Spleen (tissue), 11 donors: ENCODE results near the gene BACH2. TPM values are rescaled to one million over a fixed set of nuclear protein-coding genes. Genes with fewer than 3 reads are reported as not detected.
A peak's percentile ranks its signal among the peaks of the same experiment; 100 is the strongest.

ENCODE experiments used
- DNase-seq: peaks from one replicate; pipeline ENCODE4 v3.0.0-alpha.2; 2020
- H3K27ac ChIP-seq, 8 donors: fragments of 200-600 bp; sonication (generic) in 7 of 8; 1 replicate in 4 of 8; 2 replicates in 4 of 8; pipeline versions ENCODE4 v1.5.0 to v1.8.0; 2016 to 2021; ENCODE audit warnings: inconsistent platforms in 4 of 8, mild to moderate bottlenecking in 4 of 8, moderate library complexity in 1 of 8
- H3K27me3 ChIP-seq, 7 donors: fragments of 200-600 bp; sonication (generic) in 6 of 7; replicated peaks in 1 of 7; 1 replicate in 4 of 7; 2 replicates in 3 of 7; pipeline versions ENCODE4 v1.5.0 to v1.8.0; 2016 to 2021; ENCODE audit warnings: inconsistent platforms in 3 of 7, mild to moderate bottlenecking in 1 of 7
- H3K36me3 ChIP-seq, 6 donors: fragments of 200-600 bp; sonication (generic) in 5 of 6; 1 replicate in 4 of 6; 2 replicates in 2 of 6; pipeline versions ENCODE4 v1.5.0 to v1.8.0; 2016 to 2021; ENCODE audit warnings: inconsistent platforms in 2 of 6
- H3K4me1 ChIP-seq, 6 donors: fragments of 200-600 bp; sonication (generic) in 5 of 6; 1 replicate in 3 of 6; 2 replicates in 3 of 6; pipeline versions ENCODE4 v1.5.0 to v1.8.0; 2016 to 2021; ENCODE audit warnings: inconsistent platforms in 3 of 6
- H3K4me3 ChIP-seq, 8 donors: fragments of 200-600 bp; sonication (generic) in 7 of 8; 1 replicate in 4 of 8; 2 replicates in 4 of 8; pipeline versions ENCODE4 v1.5.0 to v1.8.0; 2016 to 2021; ENCODE audit warnings: inconsistent platforms in 4 of 8, mild to moderate bottlenecking in 4 of 8, moderate library complexity in 2 of 8
- H3K9me3 ChIP-seq, 8 donors: fragments of 200-600 bp; sonication (generic) in 7 of 8; 1 replicate in 4 of 8; 2 replicates in 4 of 8; pipeline versions ENCODE4 v1.5.0 to v1.8.0; 2016 to 2021; ENCODE audit warnings: inconsistent platforms in 4 of 8
- CTCF ChIP-seq, 11 experiments: fragments of 200-600 bp in 7 of 11; fragments of 450-650 bp in 4 of 11; sonication (generic) in 4 of 11; IDR thresholded peaks in 8 of 11; conservative IDR thresholded peaks in 3 of 11; 1 replicate in 7 of 11; 2 replicates in 4 of 11; pipeline versions ENCODE4 v1.4.0 to v1.8.0; 2016 to 2021; ENCODE audit warnings: antibody characterized with exemption in 11 of 11, inconsistent platforms in 4 of 11, mild to moderate bottlenecking in 1 of 11
- POLR2A ChIP-seq, 3 donors: fragments of 450-650 bp; IDR thresholded peaks; one replicate each; pipeline ENCODE4 v1.5.1; 2017; ENCODE audit warnings: antibody characterized with exemption in 3 of 3, mild to moderate bottlenecking in 1 of 3
- POLR2AphosphoS5 ChIP-seq, 3 donors: sonication (generic); formaldehyde crosslinking; IDR thresholded peaks; one replicate each; pipeline ENCODE4 v1.5.1; 2017; ENCODE audit warnings: antibody characterized with exemption in 3 of 3
- WGBS, 5 donors: extraction: QIAGEN DNeasy Blood & Tissue Kit in 3 of 5; methylation state at CpG; one replicate each; pipeline versions ENCODE4 v1.1.5 to v1.1.7; 2013 to 2018; 5-methylcytosine and 5-hydroxymethylcytosine counted together
- intact Hi-C: fragments of 100-400 bp; cut with DNase I; formaldehyde crosslinking; loops from one replicate; pipeline ENCODE4 v1.15.0; 2023; ENCODE audit warnings: low total_unique reads
- polyA plus RNA-seq, 3 donors: library from polyadenylated mRNA; stranded (reverse); fragments of 200-250 nt; gene quantifications; one replicate each; pipeline ENCODE4 v1.2.1, GENCODE V29; 2013
- total RNA-seq, 7 donors: library from RNA; depleted of rRNA in 3 of 7; stranded (reverse); fragments of >200 nt in 3 of 7; fragmentation: NEBNext Ultra II Directional in 4 of 7; extraction: Animal tissue kit (Norgen Biotek cat#: 25700) in 4 of 7; gene quantifications; one replicate each; pipeline versions ENCODE4 v1.1.0 to v1.2.1, GENCODE V29; 2016 to 2021
- donor health status: healthy with polysubstance abuse.
- donor health status: DM: no; HTN: no; CAD: no; lungs with moderate emphysema.
- donor health status: DM: no; HTN: no; CAD: no.
- donor health status: Bipolar disorder and iron deficiency.
- donor health status: healthy.
- donor health status: DM: no; HTN: no; CAD: no.
- donor health status: DM: yes; HTN: yes; CAD: no.

The BACH2 gene
- total and polyA plus RNA-seq, 10 donors: 3.0 to 53.8 (median 32.3) TPM

- Histone ChIP-seq H3K4me1 (peaks cover 0 to 15% (median 2%) of the 10 kb centered on the region in 6 donors), H3K36me3 (no peaks in the 10 kb centered on the region), H3K27me3 (no peaks in the 10 kb centered on the region), H3K9me3 (no peaks in the 10 kb centered on the region), H3K4me3 (no peak overlapping the region), H3K27ac (peak overlapping the region in 1 of 8 donors; percentile 31)
- intact Hi-C loops: no loop called here
- no peak for TF ChIP-seq POLR2A (IDR thresholded peaks at IDR 0.05)
- no peak for TF ChIP-seq POLR2AphosphoS5 (IDR thresholded peaks at IDR 0.05)
- no peak for TF ChIP-seq CTCF (IDR thresholded peaks at IDR 0.05 in 8 of 11, conservative IDR thresholded peaks at IDR 0.05 in 3 of 11)
- DNase-seq: no peak
- 36 to 61% (median 47%) methylated on average over 3 of the region's 3 CpGs for WGBS, 5 donors
Observed at GRCh38 chr6:90044833-90045381, 251.7 kb downstream of the BACH2 start.

- H3K9me3 ChIP-seq: no peaks in the 10 kb centered on the region
- 59 to 72% (median 64%) methylated on average over 7 of the region's 7 CpGs for WGBS, 5 donors
- no peak for TF ChIP-seq POLR2AphosphoS5 (IDR thresholded peaks at IDR 0.05)
- TF ChIP-seq POLR2A (IDR thresholded peaks at IDR 0.05): no peak
- TF ChIP-seq CTCF (IDR thresholded peaks at IDR 0.05 in 8 of 11, conservative IDR thresholded peaks at IDR 0.05 in 3 of 11): no peak
- H3K27me3 ChIP-seq: no peaks in the 10 kb centered on the region
- H3K27ac ChIP-seq: peak overlapping the region in 1 of 8 donors; percentile 31
- H3K36me3 ChIP-seq: no peaks in the 10 kb centered on the region
- intact Hi-C loops: no loop called here
- peaks cover 0 to 15% (median 2%) of the 10 kb centered on the region in 6 donors for H3K4me1 ChIP-seq
- H3K4me3 ChIP-seq: no peak overlapping the region
- DNase-seq: no peak
Observed at GRCh38 chr6:90044182-90044832, 252.3 kb downstream of the BACH2 start.

GRCh38 chr6:90040931-90041330, 255.7 kb downstream of the BACH2 start:
- Histone ChIP-seq H3K9me3 (no peaks in the 10 kb centered on the region), H3K36me3 (no peaks in the 10 kb centered on the region), H3K27me3 (no peaks in the 10 kb centered on the region), H3K4me1 (peaks cover 0 to 15% (median 2%) of the 10 kb centered on the region in 6 donors), H3K27ac (no peak overlapping the region), H3K4me3 (no peak overlapping the region)
- no peak for DNase-seq
- WGBS, 5 donors: 90 to 93% (median 92%) methylated on average over 4 of the region's 4 CpGs
- intact Hi-C loops: no loop called here
- TF ChIP-seq CTCF (IDR thresholded peaks at IDR 0.05 in 8 of 11, conservative IDR thresholded peaks at IDR 0.05 in 3 of 11) (no peak), POLR2AphosphoS5 (IDR thresholded peaks at IDR 0.05) (no peak), POLR2A (IDR thresholded peaks at IDR 0.05) (no peak)

GRCh38 chr6:90039911-90040310, 256.7 kb downstream of the BACH2 start:
- H3K36me3 ChIP-seq: no peaks in the 10 kb centered on the region
- no peak overlapping the region for H3K4me3 ChIP-seq
- no peaks in the 10 kb centered on the region for H3K27me3 ChIP-seq
- intact Hi-C loops: no loop called here
- no peak for TF ChIP-seq POLR2AphosphoS5 (IDR thresholded peaks at IDR 0.05)
- no peak for TF ChIP-seq CTCF (IDR thresholded peaks at IDR 0.05 in 8 of 11, conservative IDR thresholded peaks at IDR 0.05 in 3 of 11)
- no peak for TF ChIP-seq POLR2A (IDR thresholded peaks at IDR 0.05)
- peaks cover 0 to 10% (median under 1%) of the 10 kb centered on the region in 6 donors for H3K4me1 ChIP-seq
- H3K9me3 ChIP-seq: no peaks in the 10 kb centered on the region
- WGBS, 5 donors: 84 to 93% (median 90%) methylated on average over 2 of the region's 2 CpGs
- H3K27ac ChIP-seq: no peak overlapping the region
- DNase-seq: no peak
